Peyer's patch (tissue), 4 donors: ENCODE results near the gene PCDHB3.
"Not testable (repeated sequence)": the region's sequence is repeated elsewhere in the genome, so short reads cannot be mapped to it uniquely, and the experiment has no call there.

Experiments used
- CTCF ChIP-seq, 6 experiments: fragments of 450-650 bp in 4 of 6; fragments of 200-600 bp in 2 of 6; sonication (generic) in 1 of 6; IDR thresholded peaks; one replicate each; pipeline ENCODE4 v1.5.1; 2017 to 2019; ENCODE audit warnings: antibody characterized with exemption in 6 of 6, mild to moderate bottlenecking in 3 of 6, moderate library complexity in 1 of 6
- POLR2A ChIP-seq, 2 donors: fragments of 450-650 bp; IDR thresholded peaks; one replicate each; pipeline ENCODE4 v1.5.1; 2017; ENCODE audit warnings: antibody characterized with exemption in 2 of 2, mild to moderate bottlenecking in 2 of 2, moderate library complexity in 2 of 2

GRCh38 chr5:141151632-141152031 lies 51.4 kb downstream of the PCDHB3 start:
- TF ChIP-seq CTCF, POLR2A (IDR thresholded peaks at IDR 0.05): not testable (repeated sequence)
